Activated gamma-delta T cell (primary cell): ENCODE results near the gene ACSF3.

ENCODE experiments used
- DNase-seq: peaks from one replicate; lab custom pipeline; 2025; lab: John Stamatoyannopoulos, UW

The ACSF3 gene

DNA sequence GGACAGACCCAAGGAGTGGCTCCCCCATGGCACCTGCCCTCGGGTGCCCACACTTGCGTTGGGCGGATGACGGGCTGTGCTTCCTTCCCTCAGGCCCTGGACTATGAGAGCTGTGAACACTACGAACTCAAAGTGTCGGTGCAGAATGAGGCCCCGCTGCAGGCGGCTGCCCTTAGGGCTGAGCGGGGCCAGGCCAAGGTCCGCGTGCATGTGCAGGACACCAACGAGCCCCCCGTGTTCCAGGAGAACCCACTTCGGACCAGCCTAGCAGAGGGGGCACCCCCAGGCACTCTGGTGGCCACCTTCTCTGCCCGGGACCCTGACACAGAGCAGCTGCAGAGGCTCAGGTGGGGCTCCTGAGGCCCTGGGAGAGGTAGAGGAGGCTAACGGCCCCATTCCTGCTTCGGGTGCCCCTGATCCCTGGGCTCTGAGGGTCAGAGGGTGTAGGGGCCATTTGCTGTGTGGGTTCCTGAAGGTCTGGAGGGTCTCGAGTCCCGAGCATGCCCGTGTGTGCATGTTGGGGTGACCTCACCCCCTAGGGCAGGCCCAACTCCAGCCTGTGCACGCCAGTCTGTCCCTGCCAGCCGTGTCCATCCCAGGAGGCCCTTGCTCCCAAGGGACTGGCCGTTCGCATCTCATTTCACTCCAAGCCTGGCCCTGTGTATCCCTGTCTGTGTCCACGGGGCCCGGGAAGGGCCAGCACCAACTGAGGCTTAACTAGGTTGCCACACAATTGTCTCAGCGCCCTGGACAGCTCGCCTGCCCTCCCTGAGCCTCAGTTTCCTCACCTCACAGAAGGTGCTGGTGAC is 96.7 kb downstream of the ACSF3 start:
- no peak for DNase-seq

DNA sequence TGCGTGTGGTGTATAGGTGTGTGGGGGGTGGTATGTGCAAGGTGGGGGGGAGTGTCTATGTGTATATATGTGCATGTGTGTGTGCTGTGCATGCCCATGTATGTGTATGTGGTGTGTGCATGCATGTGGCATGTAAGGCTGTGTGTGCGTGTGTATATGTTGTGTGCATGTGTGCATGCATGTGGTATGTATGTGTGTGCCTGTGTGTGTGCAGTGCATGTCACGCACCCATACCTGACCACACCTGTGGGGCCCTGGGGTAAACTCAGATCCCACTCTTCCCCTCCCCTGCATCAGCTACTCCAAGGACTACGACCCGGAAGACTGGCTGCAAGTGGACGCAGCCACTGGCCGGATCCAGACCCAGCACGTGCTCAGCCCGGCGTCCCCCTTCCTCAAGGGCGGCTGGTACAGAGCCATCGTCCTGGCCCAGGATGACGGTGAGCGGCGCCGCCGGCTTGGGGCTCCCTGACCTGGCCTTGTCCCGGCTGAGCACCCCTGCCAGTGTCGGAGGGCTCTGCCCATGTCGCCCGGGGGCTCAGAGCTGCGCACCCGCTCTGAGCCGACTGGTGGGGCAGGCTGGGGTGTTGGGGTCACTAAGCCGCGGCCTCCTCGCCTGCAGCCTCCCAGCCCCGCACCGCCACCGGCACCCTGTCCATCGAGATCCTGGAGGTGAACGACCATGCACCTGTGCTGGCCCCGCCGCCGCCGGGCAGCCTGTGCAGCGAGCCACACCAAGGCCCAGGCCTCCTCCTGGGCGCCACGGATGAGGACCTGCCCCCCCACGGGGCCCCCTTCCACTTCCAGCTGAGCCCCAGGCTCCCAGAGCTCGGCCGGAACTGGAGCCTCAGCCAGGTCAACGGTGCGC is 97.6 kb downstream of the ACSF3 start:
- DNase-seq, result no peak

DNA sequence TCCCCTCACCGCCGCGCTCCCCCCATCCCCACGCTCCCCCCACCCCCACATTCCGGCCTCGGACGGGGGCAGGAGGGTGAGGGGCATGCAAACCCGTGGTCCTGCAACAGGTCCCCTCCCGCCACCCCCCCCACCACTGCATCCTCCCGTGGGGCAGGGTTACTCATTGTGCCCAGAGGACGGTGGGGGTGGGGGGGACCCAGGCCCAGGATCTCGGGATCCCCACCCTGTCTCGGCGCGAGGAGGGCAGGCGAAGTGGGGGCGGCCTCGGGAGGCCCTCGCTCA is 98.2 kb downstream of the ACSF3 start:
- DNase-seq, result no peak

DNA sequence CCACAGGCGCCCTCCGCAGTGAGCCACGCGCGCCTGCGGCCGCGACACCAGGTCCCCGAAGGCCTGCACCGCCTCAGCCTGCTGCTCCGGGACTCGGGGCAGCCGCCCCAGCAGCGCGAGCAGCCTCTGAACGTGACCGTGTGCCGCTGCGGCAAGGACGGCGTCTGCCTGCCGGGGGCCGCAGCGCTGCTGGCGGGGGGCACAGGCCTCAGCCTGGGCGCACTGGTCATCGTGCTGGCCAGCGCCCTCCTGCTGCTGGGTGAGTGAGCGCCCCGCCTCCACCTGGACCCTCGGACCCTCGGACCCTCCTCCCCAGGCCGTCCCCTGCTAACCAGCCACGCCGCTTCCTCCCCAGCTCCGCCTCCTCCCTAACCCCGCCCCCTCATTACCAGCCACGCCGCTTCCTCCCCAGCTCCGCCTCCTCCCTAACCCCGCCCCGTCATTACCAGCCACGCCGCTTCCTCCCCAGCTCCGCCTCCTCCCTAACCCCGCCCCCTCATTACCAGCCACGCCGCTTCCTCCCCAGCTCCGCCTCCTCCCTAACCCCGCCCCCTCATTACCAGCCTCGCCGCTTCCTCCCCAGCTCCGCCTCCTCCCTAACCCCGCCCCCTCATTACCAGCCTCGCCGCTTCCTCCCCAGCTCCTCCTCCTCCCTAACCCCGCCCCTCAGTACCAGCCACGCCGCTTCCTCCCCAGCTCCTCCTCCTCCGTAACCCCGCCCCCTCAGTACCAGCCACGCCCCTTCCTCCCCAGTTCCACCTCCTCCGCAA is 98.7 kb downstream of the ACSF3 start:
- peak; percentile 52 for DNase-seq

DNA sequence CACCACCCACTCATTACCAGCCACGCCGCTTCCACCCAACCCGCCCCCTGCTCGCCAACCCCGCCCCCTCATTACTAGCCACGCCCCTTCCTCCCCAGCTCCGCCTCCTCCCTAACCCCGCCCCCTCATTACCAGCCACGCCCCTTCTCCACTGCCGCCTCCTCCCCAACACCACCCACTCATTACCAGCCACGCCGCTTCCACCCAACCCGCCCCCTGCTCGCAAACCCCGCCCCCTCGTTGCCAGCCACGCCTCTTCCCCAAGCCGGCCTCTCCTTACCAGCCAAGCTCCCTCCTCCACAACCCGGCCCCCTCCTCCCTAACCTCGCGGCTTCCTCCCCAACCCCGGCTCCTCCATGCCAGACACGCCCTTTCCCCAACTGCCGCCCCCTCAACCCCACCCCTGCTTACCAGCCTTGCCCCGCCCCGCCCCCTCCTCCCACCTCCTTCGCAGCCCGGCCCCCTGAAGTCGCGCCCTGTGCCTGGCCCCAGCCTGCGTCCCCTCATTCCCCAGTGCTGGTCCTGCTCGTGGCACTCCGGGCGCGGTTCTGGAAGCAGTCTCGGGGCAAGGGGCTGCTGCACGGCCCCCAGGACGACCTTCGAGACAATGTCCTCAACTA is 99.4 kb downstream of the ACSF3 start:
- no peak for DNase-seq

DNA sequence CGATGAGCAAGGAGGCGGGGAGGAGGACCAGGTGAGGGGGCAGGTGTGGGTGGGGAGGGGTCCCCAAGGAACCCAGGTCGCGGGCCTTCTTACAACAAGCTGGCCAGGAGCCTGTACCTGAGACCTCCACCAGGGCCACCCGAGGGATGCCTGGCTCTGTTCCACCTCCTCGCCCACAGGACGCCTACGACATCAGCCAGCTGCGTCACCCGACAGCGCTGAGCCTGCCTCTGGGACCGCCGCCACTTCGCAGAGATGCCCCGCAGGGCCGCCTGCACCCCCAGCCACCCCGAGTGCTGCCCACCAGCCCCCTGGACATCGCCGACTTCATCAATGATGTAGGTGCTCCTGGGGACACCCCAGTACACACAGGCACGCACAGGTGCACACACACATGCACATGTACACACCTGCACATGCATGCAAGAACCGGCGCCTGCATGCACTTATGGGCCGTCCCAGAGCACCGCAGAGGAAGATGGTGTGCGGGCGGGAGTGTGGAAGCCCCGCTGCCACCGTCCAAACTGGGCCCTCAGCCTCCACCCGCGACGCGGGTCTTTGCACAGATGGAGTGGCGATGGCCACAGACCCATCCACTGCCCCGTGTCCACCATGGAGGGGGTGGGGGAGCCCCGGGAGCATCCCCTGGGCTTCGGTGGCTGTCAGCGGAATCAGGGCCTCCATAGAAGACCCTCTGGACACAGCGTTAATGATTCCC is 100.1 kb downstream of the ACSF3 start:
- DNase-seq, result no peak

DNA sequence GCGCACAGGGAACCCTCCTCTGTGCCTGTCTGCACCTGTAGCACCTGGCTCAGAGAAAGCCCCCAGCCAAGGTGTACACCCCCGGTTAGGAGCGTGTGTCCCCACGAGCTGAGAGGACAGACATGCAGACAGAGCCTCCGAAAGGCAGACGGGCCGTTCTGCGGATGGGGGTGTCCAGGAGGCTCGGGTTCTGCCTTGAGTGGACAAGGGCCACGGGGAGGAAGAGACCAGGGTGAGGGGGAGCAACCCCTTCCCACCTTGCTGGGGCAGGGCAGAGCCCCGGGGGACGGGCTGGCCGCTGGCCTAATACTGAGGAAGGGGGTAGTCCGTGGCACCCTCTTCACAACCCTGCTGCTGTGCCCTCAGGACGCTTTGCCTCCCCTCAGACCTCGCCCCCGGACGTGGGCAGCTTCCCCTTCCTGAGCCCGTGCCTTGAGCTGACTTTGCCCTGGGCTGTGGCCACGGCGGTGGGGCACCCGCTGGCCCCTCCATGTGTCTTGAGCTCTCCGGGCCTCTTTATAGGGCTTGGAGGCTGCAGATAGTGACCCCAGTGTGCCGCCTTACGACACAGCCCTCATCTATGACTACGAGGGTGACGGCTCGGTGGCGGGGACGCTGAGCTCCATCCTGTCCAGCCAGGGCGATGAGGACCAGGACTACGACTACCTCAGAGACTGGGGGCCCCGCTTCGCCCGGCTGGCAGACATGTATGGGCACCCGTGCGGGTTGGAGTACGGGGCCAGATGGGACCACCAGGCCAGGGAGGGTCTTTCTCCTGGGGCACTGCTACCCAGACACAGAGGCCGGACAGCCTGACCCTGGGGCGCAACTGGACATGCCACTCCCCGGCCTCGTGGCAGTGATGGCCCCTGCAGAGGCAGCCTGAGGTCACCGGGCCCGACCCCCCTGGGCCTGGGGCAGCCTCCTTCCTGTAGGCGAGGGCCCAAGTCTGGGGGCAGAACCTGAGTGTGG is 101.0 kb downstream of the ACSF3 start:
- DNase-seq, result no peak

DNA sequence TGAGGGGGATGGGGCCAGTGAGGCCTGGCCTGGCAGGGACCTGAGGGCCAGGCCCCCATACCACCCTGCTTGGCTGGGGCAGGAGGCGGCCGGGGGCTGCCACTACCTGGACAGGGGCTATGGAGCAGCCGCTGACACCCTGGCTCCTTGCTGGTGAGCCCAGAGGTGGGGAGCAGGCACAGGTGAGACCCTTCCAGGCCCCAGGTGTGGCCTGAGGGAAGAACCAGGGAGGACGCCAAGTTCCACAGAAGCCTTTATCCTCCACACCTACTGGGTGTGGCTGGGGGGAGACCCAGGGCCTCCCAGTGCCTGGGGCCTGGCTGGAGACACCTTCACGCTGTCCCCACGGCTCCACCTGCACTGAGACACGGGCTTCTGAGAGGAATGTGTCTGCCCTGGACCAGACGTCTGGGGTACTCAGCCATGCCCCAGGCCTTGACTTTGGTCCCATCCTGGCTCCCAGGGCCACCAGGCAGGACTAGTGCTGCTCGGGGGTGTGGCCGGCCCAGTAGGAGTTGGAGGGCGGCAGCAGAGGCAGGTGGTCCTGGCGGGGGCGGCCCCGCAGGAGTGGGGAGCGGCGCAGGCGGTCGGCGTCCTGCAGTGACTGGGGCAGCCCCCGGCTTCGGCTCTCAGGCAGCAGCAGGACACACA is 102.0 kb downstream of the ACSF3 start:
- DNase-seq, result no peak

DNA sequence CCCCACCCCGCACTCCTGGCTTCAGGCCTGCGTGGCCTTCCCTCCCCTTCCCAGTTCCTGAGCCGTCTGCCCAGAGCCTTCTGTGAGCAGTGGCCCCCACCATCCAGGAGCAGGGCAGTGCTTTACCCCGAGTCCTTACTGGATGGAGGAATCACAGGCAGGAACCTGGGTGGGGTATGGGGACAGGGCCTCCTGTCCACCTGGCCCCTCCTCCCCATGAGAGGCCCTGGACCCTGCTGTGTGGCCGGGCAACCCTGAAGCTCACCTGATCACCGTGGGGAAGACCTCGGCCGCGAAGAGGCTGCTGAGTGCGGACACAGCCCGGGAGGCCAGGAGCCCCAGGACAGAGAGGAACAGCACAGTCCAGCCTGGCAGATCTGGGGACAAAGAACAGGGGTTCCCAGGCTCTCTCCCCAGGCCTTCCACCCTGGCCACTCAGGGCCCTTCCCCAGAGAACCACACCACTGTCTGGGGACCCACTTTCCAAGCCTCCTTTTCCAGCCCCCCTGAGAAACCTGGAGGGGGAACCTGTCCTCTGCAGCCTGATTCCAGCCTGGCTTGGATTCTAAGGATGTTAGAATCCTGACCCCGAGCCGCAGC is 103.5 kb downstream of the ACSF3 start:
- DNase-seq, result no peak

DNA sequence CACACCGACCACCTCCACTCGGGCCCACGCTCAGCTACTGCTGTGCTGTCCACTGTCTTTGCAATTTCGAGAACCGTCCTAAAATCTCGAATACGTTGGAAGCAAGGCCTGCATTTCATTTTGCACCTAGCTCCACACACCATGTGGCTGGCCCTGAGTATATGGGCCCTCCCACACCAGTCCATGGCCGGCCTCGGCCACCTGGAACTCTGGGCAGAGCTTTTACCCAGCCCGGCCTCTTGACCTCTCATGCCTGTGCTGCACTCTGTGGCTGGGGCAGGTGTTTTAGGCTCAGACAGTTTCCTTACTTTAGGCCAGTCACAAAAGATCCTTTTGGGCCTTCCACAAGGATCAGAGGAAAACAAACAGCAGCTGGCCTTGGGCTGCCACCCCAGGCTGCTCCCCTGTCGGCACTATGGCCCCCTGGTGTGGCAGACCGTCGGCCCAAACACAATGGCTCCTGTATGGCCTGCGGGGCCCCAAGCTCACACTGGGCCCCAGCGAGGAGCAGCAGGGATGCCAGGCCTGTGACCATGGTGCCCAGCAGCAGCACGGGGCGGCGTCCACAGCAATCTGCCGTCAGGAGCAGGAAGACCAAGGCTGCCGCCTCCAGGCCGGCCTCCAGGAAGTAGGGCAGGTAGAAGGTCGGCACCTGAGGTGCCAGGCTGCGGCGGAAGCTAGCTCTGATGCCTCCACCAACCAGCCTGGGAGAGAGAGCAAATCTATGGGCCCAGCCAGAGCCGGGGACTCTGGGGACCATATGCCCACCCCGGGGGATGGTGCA is 104.2 kb downstream of the ACSF3 start:
- no peak for DNase-seq

DNA sequence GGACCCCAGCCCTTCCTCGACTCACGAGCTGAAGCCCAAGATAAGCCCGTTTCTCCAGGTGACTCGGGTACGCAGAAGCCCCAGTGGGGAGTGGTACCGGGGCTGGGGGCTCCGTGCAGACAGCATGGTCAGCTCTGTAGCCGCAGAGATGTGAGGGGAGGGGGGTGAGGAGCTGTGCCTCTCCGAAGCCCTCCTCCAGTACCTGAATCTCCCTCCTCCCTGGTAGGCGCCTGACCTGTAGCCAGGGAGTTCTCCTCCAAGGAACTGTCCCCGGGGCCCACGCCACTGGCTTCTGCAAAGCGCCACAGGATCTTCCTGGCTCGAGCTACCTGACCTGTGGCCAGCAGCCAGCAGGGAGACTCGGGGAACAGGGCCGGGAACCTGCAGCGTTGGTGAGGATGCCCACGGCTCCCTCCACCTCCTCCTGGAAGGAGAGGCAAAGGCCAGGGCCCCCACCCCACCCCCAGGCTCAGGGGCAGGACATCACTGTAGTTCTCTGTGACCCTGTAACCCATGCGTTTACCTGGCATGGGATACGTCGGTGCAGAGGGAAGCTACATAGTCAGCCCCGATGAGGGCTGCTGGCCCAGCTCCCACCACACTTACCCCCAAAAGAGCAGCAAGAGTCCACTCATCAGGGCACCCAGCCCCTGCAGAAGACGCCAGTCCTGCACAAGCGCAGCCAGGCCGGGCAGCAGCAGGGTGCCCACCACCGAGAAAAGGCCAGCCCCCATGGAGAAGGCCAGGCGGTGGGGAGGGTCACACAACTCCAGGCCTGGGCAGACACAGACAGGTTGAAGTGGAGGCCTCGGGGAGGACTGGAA is 105.0 kb downstream of the ACSF3 start:
- no peak for DNase-seq

DNA sequence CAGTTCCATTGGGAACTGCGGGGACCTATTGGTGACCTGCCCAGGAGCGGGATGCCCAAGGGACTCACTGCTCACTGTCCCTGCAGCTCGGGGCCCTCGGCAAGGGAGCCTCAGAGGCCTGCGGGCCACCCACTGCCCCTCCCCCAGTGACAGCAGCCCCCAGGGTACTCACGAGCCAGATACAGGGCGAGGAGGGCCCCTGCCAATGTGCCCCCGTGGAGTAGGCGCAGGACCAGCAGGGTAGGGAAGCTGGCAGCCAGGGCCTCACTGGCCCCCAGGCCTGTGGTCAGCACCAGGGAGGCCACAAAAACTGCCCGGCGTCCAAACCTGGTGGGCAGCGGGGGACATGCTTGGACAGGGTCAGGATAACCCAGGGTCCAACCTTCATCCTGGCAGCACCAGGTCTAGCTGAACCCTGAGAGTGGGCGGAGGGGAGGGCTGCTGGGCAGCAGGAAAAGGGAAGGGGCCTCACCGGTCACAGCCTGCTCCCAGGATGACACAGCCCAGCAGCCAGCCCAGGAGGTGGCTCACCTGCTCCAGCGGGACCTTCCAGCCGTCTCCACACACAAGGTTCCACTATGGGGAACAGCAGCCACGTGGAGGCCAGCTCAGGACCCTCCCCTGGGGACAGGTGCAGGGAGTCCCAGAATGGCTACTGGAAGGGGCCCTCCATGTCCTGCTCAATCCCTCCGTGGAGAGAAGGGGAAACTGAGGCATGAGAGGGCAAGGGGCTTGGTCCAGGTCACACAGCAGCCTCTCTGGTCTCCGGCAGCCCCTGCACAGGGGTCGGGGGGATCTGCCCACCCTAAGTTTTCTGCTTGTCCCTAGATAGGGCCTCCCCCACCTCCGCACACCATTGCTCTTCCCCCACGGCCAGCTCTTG is 105.8 kb downstream of the ACSF3 start:
- DNase-seq, result no peak

DNA sequence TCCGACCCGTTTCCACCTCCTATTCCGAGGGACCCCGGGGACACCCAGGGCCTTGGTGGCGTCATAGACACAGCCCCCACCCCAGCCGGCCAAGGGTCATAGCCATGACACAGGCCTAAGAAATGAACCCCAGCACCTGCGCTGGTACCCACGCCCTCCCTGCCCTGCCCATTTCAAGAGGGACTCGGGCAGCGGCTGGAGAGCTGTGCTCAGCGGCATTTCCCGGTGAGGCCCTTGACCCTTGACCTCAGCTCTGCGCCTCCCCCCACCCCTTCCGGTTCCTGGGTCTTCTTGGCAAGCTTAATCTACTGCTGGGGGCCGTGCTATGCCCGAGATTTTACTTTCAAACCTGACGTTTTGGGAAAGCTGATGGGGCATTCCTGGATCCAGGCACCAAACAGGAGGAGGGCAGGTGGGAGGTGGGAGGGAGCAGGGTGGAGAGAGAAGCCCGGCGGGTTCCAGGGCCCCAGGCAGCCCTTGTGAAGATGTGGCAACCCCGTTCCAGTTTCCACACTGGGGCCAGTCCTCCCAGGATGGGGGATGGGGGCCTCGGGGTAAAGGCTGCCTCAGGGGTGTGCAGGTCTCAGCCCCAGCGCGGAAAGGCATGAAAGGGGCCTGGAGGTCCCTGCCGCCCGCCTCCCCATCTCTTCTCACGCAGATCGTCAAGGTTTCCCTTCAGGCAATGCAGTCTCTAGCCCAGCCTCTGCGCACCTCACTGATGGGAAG is 106.6 kb downstream of the ACSF3 start, which contains the start of gene SLC22A31:
SLC22A31 (minus strand) TSS at position 414 of the 726 bp plus-strand sequence; CDS start at position 378, 36 bp downstream.
- no peak for DNase-seq

DNA sequence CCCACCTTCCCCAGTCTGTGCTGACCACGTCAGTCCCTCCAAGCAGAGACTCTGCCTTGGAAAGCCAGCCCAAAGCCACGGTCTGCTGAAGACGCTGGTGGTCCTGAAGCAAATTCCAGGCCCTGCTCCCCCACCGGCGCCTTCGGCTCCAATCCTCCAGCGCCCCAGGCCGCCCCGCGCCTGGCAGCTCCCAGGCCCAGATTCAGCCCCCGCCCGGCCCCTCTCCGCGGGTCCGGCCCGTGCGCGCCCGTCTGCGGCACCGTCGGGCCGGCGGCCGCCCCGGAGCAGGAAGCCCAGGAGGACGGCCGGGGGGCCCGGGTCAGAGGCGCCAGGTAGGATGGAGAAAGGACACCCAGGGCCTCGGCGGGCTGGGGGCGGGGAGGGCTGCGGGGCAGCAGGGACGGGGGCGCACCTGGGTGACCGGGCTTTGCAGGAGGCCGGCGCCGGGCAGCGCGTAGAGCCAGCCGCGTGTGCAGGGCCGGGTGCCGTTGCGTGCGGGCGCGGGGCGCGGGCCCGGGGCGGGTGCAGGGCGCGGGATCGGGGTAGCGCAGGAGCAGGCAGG is 107.3 kb downstream of the ACSF3 start:
- no peak for DNase-seq
